ENCODE results near the gene PLPPR3. TPM values are rescaled to one million over a fixed set of nuclear protein-coding genes. Genes with fewer than 3 reads are reported as not detected.

The PLPPR3 gene
- total and polyA plus RNA-seq, 10 of the 15 experiments (the other 5 are each of a cell fraction or from before 2014, with no cell fraction given), result 0.07 TPM; not detected in 9

DNA sequence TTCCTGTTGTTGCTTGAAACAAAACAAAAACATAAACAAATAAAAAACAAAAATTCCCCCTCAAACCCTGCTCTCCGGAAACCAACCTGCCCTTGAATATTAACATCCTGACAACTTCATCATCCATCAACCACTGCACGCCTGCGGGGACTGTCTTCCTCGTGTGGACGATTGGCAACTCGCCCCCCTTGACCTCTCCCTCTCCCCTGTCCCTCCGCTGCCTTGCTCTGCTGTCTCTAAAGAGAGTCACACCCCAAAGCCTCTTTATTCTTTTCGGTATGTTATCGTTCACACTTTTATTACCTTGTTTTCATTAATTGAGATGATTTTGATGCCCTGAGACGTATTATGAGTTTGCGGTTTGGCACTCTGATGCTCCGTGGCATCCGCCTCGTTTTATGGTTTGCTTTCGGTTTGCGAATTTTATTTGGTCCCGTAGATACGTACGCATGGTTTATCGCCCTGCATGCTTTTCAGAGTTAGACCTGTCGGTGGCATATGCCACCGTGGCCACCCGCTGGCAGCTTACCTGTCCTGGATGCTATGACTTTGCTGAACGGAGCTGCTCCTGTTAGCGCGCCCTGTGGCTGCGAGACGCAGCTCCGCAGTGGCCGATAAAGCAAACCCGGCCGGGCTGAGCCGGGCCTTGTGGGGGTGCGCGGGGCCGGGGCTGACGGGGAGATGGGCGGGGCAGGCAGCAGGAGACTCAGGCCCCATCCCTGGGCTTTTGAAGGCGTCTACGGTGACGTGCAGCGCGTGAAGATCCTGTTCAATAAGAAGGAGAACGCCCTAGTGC is 13.9 kb downstream of the PLPPR3 start:
- Histone ChIP-seq H3K4me3 (no peak overlapping the region), H3K4me2 (ENCODE audit: control insufficient read depth, insufficient read depth) (no peak overlapping the region), H3K36me3 (ENCODE audit: control insufficient read depth in 2 of 2, insufficient read depth in 2 of 2, low read length in 1 of 2) (peaks cover 39 to 65% of the 10 kb centered on the region in 2 experiments; a peak in 3 of 4 replicates), H3K27ac (ENCODE audit: control insufficient read depth, insufficient read depth) (no peak overlapping the region), H3K9ac (ENCODE audit: control insufficient read depth, insufficient read depth, low read length) (no peak overlapping the region), H3K9me3 (replicated peaks; ENCODE audit: control insufficient read depth, insufficient read depth, low read length) (no peaks in the 10 kb centered on the region; the same call in 2 of the 3 replicates), H3K4me1 (ENCODE audit: control insufficient read depth, insufficient read depth, low read length) (no peaks in the 10 kb centered on the region), H3K27me3 (replicated peaks in 1 of 2; ENCODE audit: control insufficient read depth in 2 of 2, insufficient read depth in 2 of 2, low read length in 1 of 2) (no peaks in the 10 kb centered on the region), H3K79me2 (ENCODE audit: control insufficient read depth, insufficient read depth, low read length) (peaks cover 19% of the 10 kb centered on the region), H2AFZ (ENCODE audit: control insufficient read depth, low read depth, low read length) (no peak overlapping the region), H4K20me1 (ENCODE audit: control insufficient read depth, insufficient read depth) (peaks cover 7% of the 10 kb centered on the region; the same call in 1 of the 2 replicates)
- intact Hi-C loops (cut with micrococcal nuclease; ENCODE audit: unreplicated experiment), result no loop called here
- TSS peak; percentile 19 for BruUV-seq (replicated peaks)
- FAIRE-seq, result no peak
- in situ Hi-C loops (cut with MboI), result no loop called here
- TF ChIP-seq POLR2A (IDR thresholded peaks at IDR 0.05; ENCODE audit: low read depth, low read length) (peak; percentile 61; the same call in 1 of the 2 replicates), POLR2AphosphoS5 (IDR thresholded peaks at IDR 0.05; ENCODE audit: low read length) (peak; percentile 26), SMC3 (IDR thresholded peaks at IDR 0.05; ENCODE audit: borderline replicate concordance, low read length) (no peak)
- CTCF ChIA-PET, result no interaction called here
- RAD21 ChIA-PET (ENCODE audit: unreplicated experiment), result no interaction called here
- WGBS (ENCODE audit: insufficient coverage, insufficient replicate concordance, low lambda C conversion rate, missing lambda C conversion rate), result 96% methylated on average over 36 of the region's 44 CpGs
- SMC1A ChIA-PET (ENCODE audit: uncharacterized antibody, unreplicated experiment), result no interaction called here
- no peak for ATAC-seq
- DNase-seq (ENCODE audit: low read depth, low spot score), result no peak
- POLR2A ChIA-PET, result interaction anchor here (0.6 kb wide), 1 partner anchor 128 kb away, joined by 4 read pairs; no protein-coding TSS in a partner anchor

DNA sequence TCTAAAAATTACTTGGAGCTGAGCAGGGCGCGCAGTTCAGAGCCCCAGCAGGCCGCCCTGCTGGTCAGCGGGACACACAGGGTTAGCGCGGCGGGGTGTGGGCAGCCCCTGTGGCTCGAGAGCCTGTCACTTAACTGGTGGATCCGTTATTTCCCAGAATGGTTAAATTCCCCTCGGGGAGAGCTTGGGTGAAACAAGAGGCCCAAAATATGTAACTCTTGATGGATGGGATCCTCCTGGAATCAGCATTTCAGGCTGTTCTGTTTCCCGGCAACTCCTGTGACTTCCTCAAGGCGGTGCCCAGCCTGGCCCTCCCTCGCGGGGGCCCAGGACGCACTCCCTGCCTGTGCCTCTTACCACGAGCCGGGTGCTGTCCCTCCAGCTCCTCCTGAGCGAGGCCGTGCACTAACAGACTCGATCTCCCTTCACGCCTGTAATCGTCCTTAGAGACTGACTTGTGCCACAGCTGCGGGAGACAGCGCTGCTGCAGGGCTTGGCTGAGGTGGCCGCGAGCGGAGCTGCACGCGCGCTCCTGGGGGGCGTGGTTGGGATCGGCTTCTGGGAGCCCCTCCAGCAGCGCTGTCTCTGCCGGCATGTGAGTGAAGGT is 14.8 kb downstream of the PLPPR3 start:
- H4K20me1 ChIP-seq (ENCODE audit: control insufficient read depth, insufficient read depth), result peaks cover 8% of the 10 kb centered on the region; the same call in 1 of the 2 replicates
- no peaks in the 10 kb centered on the region for H3K9me3 ChIP-seq (replicated peaks; ENCODE audit: control insufficient read depth, insufficient read depth, low read length)
- BruUV-seq (replicated peaks), result no TSS peak
- ChIA-PET RAD21 (ENCODE audit: unreplicated experiment) (no interaction called here), POLR2A (no interaction called here), SMC1A (ENCODE audit: uncharacterized antibody, unreplicated experiment) (no interaction called here), CTCF (no interaction called here)
- H3K27ac ChIP-seq (ENCODE audit: control insufficient read depth, insufficient read depth), result no peak overlapping the region
- 93% methylated on average over 34 of the region's 34 CpGs for WGBS (ENCODE audit: insufficient coverage, insufficient replicate concordance, low lambda C conversion rate, missing lambda C conversion rate)
- no peak overlapping the region for H2AFZ ChIP-seq (ENCODE audit: control insufficient read depth, low read depth, low read length)
- no peaks in the 10 kb centered on the region for H3K4me1 ChIP-seq (ENCODE audit: control insufficient read depth, insufficient read depth, low read length)
- no peak overlapping the region for H3K9ac ChIP-seq (ENCODE audit: control insufficient read depth, insufficient read depth, low read length)
- H3K4me3 ChIP-seq, result no peak overlapping the region
- H3K4me2 ChIP-seq (ENCODE audit: control insufficient read depth, insufficient read depth), result no peak overlapping the region
- no peak for TF ChIP-seq SREBF1 (IDR thresholded peaks at IDR 0.05; ENCODE audit: low read length)
- no peak for TF ChIP-seq JUND (IDR thresholded peaks at IDR 0.05; ENCODE audit: low read depth, low read length)
- no peak for TF ChIP-seq PAX8 (IDR thresholded peaks at IDR 0.05)
- no peak for TF ChIP-seq ZZZ3 (IDR thresholded peaks at IDR 0.05; ENCODE audit: control insufficient read depth, insufficient read length, low read depth)
- TF ChIP-seq, protein P1, sequence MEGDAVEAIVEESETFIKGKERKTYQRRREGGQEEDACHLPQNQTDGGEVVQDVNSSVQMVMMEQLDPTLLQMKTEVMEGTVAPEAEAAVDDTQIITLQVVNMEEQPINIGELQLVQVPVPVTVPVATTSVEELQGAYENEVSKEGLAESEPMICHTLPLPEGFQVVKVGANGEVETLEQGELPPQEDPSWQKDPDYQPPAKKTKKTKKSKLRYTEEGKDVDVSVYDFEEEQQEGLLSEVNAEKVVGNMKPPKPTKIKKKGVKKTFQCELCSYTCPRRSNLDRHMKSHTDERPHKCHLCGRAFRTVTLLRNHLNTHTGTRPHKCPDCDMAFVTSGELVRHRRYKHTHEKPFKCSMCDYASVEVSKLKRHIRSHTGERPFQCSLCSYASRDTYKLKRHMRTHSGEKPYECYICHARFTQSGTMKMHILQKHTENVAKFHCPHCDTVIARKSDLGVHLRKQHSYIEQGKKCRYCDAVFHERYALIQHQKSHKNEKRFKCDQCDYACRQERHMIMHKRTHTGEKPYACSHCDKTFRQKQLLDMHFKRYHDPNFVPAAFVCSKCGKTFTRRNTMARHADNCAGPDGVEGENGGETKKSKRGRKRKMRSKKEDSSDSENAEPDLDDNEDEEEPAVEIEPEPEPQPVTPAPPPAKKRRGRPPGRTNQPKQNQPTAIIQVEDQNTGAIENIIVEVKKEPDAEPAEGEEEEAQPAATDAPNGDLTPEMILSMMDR (IDR thresholded peaks at IDR 0.05 in 2 of 3, conservative IDR thresholded peaks at IDR 0.05 in 1 of 3; ENCODE audit: control insufficient read depth in 2 of 3, extremely low read depth in 1 of 3, insufficient read depth in 1 of 3, low read depth in 3 of 3, low read length in 3 of 3), result no peak
- TF ChIP-seq MTA2 (IDR thresholded peaks at IDR 0.05; ENCODE audit: low read depth), result no peak
- TF ChIP-seq POLR2AphosphoS5 (IDR thresholded peaks at IDR 0.05; ENCODE audit: low read length), result peak; percentile 57
- TF ChIP-seq SUPT20H (IDR thresholded peaks at IDR 0.05; ENCODE audit: borderline replicate concordance, control insufficient read depth, low read depth, low read length), result no peak
- no peak for TF ChIP-seq DPF2 (IDR thresholded peaks at IDR 0.05)
- TF ChIP-seq STAT1 (conservative IDR thresholded peaks at IDR 0.05), result no peak
- peak; percentile 64 for TF ChIP-seq POLR2A (IDR thresholded peaks at IDR 0.05; ENCODE audit: low read depth, low read length)
- FAIRE-seq, result no peak
- H3K79me2 ChIP-seq (ENCODE audit: control insufficient read depth, insufficient read depth, low read length), result peaks cover 28% of the 10 kb centered on the region
- intact Hi-C loops (cut with micrococcal nuclease; ENCODE audit: unreplicated experiment) (no loop called here), in situ Hi-C loops (cut with MboI) (no loop called here)
- no peaks in the 10 kb centered on the region for H3K27me3 ChIP-seq (replicated peaks in 1 of 2; ENCODE audit: control insufficient read depth in 2 of 2, insufficient read depth in 2 of 2, low read length in 1 of 2)
- no peak for DNase-seq (ENCODE audit: low read depth, low spot score)
- no peak for ATAC-seq
- peaks cover 36 to 70% of the 10 kb centered on the region in 2 experiments; a peak in 3 of 4 replicates for H3K36me3 ChIP-seq (ENCODE audit: control insufficient read depth in 2 of 2, insufficient read depth in 2 of 2, low read length in 1 of 2)

Measured in GM12878 (cell line).